H1 (cell line): ENCODE results near the gene KCNJ13.

Experiments
- ASH2L ChIP-seq: fragments of 200-600, 300-600 bp; sonication (generic); IDR thresholded peaks from one replicate; pipeline ENCODE4 v1.7.1; 2017; ENCODE audit warnings: low read length
- CEBPB ChIP-seq: IDR thresholded peaks from 2 replicates; pipeline ENCODE4 v1.6.1; 2012; ENCODE audit warnings: low read depth, low read length
- EGR1 ChIP-seq: IDR thresholded peaks from 2 replicates; pipeline ENCODE4 v1.6.1; 2011; ENCODE audit warnings: low read depth, low read length, borderline replicate concordance
- POLR2A ChIP-seq, 2 experiments: IDR thresholded peaks; 1 replicate in 1 of 2; 2 replicates in 1 of 2; pipeline ENCODE4 v1.6.1; 2011; ENCODE audit warnings: low read depth in 2 of 2, low read length in 2 of 2, mild to moderate bottlenecking in 2 of 2; ENCODE audit errors: control extremely low read depth in 1 of 2
- POLR2AphosphoS5 ChIP-seq: IDR thresholded peaks from 2 replicates; pipeline ENCODE4 v1.6.1; 2011; ENCODE audit warnings: low read depth, low read length
- RAD21 ChIP-seq, 2 experiments: IDR thresholded peaks in 1 of 2; conservative IDR thresholded peaks in 1 of 2; 2 replicates each; pipeline ENCODE4 v1.6.1; 2011; ENCODE audit warnings: low read depth in 2 of 2, low read length in 2 of 2, improper control_type of control experiment in 1 of 2, inconsistent platforms in 1 of 2, mild to moderate bottlenecking in 1 of 2, moderate library complexity in 1 of 2
- SRF ChIP-seq: IDR thresholded peaks from 2 replicates; pipeline ENCODE4 v1.6.1; 2011; ENCODE audit warnings: mild to moderate bottlenecking, low read depth, low read length, moderate library complexity
- TAF1 ChIP-seq: IDR thresholded peaks from 2 replicates; pipeline ENCODE4 v1.6.1; 2011; ENCODE audit warnings: mild to moderate bottlenecking, low read depth, low read length
- TBP ChIP-seq: IDR thresholded peaks from 2 replicates; pipeline ENCODE4 v1.6.1; 2011; ENCODE audit warnings: low read depth, low read length, improper control_type of control experiment
- TEAD4 ChIP-seq: IDR thresholded peaks from 2 replicates; pipeline ENCODE4 v1.6.1; 2012; ENCODE audit warnings: low read depth, low read length, inconsistent platforms, mixed read lengths
- TF ChIP-seq, protein P1 (sequence below), 3 experiments: IDR thresholded peaks; 1 replicate in 2 of 3; 2 replicates in 1 of 3; pipeline versions ENCODE4 v1.5.1 to v1.6.1; 2011; ENCODE audit warnings: low read length in 3 of 3, mild to moderate bottlenecking in 3 of 3, inconsistent platforms in 2 of 3, low read depth in 1 of 3, moderate library complexity in 1 of 3; ENCODE audit not compliant: insufficient read depth in 1 of 3; ENCODE audit errors: control extremely low read depth in 1 of 3
- TF ChIP-seq, protein P2 (sequence below): IDR thresholded peaks from 2 replicates; pipeline ENCODE4 v1.6.1; 2012; ENCODE audit warnings: inconsistent platforms

DNA sequence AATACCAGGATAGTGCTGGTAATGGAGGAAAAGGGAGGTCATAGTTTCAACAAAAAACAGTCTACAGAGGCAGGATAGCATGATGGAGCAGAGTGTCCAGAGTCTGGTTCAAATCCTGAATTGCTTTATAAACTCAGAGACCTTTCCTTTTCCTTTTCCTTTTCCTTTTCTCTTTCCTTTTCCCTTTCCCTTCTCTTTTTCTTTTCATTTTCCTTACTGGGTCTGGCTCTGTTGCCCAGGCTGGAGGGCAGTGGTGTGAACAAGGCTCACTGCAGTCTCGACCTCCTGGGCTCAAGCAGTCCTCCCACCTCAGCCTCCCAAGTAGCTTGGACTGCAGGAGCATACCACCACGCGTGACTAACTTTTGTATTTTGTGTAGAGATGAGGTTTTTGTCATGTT lies 47.6 kb downstream of the KCNJ13 start:
- TF ChIP-seq, protein P1, sequence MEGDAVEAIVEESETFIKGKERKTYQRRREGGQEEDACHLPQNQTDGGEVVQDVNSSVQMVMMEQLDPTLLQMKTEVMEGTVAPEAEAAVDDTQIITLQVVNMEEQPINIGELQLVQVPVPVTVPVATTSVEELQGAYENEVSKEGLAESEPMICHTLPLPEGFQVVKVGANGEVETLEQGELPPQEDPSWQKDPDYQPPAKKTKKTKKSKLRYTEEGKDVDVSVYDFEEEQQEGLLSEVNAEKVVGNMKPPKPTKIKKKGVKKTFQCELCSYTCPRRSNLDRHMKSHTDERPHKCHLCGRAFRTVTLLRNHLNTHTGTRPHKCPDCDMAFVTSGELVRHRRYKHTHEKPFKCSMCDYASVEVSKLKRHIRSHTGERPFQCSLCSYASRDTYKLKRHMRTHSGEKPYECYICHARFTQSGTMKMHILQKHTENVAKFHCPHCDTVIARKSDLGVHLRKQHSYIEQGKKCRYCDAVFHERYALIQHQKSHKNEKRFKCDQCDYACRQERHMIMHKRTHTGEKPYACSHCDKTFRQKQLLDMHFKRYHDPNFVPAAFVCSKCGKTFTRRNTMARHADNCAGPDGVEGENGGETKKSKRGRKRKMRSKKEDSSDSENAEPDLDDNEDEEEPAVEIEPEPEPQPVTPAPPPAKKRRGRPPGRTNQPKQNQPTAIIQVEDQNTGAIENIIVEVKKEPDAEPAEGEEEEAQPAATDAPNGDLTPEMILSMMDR (IDR thresholded peaks at IDR 0.05; ENCODE audit: control extremely low read depth in 1 of 3, insufficient read depth in 1 of 3, low read depth in 1 of 3, low read length in 3 of 3) = no peak
- TF ChIP-seq EGR1 (no peak), SRF (no peak), TBP (no peak), CEBPB (no peak), TAF1 (no peak), POLR2AphosphoS5 (no peak), ASH2L (no peak), TEAD4 (no peak), POLR2A (IDR thresholded peaks at IDR 0.05; ENCODE audit: control extremely low read depth in 1 of 2, low read depth in 2 of 2, low read length in 2 of 2) (no peak), RAD21 (IDR thresholded peaks at IDR 0.05 in 1 of 2, conservative IDR thresholded peaks at IDR 0.05 in 1 of 2; ENCODE audit: low read depth in 2 of 2, low read length in 2 of 2) (no peak)
- TF ChIP-seq, protein P2, sequence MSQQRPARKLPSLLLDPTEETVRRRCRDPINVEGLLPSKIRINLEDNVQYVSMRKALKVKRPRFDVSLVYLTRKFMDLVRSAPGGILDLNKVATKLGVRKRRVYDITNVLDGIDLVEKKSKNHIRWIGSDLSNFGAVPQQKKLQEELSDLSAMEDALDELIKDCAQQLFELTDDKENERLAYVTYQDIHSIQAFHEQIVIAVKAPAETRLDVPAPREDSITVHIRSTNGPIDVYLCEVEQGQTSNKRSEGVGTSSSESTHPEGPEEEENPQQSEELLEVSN = no peak
